HG02973 (cell line): ENCODE results near the gene ZG16.

Experiments
- ATAC-seq: cut with Tn5 transposase; IDR thresholded peaks from one replicate; pipeline ENCODE4 v1.9.1; 2021; ENCODE audit warnings: moderate library complexity; ENCODE audit not compliant: unreplicated experiment

ZG16 gene

DNA sequence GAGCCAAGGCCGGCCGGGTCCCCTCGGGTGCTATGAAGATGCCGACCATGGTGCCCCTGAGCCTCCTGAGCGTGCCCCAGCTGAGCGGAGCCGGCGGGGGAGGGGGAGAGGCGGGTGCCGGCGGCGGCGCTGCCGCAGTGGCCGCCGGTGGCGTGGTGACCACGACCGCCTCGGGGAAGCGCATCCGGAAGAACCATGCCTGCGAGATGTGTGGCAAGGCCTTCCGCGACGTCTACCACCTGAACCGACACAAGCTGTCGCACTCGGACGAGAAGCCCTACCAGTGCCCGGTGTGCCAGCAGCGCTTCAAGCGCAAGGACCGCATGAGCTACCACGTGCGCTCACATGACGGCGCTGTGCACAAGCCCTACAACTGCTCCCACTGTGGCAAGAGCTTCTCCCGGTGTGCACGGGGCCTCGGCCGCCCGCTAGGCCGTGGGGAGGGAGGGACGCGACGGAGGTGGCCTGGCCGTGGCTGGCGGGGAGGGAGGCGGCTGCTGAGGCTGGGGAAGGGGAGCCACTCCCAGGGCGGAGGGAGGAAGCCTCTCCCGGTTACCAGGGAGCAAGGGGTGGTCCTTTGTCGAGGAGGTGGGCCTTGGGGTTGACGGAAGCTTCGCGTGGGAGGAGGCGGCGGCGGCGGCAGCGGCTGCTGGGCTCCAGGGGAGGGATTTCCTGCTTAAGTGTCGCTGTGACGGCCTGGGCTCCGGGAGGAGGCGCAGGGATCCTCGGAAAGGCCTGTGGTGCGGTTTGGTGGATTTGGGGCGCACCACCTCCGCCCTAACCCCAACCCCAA, 29.6 kb downstream of the ZG16 start:
- no peak for ATAC-seq

DNA sequence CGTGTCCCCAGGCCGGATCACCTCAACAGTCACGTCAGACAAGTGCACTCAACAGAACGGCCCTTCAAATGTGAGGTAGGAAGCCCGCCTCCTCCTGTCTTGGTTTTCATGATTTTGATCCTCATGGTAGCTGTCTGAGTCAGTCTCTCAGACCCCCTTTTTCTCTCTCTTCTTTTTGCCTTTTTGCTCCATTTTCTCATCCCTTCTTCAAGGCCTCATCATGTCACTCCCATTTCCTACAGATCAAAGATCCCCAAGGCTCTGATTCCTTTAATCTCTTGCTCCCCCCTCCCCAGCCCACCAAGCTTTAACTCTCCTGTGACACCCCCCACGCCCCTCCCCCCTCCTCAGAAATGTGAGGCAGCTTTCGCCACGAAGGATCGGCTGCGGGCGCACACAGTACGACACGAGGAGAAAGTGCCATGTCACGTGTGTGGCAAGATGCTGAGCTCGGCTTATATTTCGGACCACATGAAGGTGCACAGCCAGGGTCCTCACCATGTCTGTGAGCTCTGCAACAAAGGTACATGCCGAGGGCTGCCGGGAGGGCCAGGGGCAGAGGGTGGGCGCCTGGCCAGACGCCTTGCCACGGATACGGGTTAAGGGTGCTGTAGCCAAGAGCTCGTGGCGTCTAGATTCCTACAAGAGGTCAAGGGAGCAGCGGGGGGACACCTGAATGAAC, 30.3 kb downstream of the ZG16 start:
- no peak for ATAC-seq

DNA sequence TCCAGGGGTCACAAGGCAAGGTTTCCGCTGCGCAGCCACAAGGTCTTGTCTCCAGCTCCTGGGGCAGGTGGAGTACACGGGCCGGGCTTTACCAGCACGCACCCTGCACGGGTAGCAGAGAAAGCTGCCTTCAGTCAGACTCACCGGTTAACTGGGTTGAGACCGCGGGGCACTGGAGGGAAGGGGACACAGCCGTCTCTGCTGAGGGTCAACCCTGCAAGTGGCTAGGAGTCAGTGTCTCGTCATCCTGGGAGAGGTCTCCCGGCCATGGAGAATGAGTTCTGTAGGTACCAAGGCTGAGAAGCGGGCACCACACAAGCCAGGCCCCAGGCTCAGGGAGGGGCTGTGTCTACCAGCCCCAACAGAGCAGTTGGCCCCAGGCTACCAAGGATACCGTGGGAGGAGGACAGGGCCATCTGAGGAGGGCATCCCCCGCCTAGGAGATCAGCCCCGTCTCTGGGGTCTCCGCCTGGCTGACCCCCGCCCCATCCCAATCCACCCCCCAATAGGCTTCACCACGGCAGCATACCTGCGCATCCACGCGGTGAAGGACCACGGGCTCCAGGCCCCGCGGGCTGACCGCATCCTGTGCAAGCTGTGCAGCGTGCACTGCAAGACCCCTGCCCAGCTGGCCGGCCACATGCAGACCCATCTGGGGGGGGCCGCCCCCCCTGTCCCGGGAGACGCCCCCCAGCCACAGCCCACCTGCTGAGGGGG, 31.1 kb downstream of the ZG16 start:
- ATAC-seq = no peak

DNA sequence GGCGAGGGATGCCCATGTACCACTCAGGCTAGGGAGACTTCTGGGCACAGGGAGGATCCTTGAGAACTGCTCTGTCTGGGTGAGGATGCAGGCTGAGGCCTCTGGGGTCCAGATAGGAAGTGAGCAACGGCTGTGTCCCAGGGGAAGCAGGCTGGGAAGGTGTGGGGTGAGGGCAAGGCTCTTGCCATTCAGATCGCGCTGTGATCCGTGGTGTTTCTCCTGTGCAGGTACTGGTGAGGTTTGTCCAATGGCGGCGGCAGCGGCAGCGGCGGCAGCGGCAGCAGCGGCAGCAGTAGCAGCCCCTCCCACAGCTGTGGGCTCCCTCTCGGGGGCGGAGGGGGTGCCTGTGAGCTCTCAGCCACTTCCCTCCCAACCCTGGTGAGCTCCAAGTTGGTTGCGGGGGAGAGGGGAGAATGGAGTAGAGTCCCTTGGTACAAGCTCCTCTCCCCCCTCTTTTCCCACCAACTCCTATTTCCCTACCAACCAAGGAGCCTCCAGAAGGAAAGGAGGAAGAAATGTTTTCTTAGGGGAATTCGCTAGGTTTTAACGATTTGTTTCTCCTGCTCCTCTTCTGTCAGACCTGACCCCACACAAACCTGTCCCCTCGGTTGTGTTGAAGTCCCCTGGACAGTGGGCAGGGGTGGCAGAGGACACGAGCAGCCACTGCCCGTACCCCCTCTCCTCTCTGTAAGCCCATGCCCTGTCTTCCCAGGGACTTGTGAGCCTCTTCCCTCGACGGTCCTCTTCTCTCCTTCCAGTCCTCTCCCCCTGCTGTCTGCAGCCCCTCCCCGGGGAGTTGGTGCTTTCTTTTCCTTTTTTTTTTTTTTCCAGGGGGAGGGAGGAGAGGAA, 32.0 kb downstream of the ZG16 start:
- ATAC-seq = no peak

DNA sequence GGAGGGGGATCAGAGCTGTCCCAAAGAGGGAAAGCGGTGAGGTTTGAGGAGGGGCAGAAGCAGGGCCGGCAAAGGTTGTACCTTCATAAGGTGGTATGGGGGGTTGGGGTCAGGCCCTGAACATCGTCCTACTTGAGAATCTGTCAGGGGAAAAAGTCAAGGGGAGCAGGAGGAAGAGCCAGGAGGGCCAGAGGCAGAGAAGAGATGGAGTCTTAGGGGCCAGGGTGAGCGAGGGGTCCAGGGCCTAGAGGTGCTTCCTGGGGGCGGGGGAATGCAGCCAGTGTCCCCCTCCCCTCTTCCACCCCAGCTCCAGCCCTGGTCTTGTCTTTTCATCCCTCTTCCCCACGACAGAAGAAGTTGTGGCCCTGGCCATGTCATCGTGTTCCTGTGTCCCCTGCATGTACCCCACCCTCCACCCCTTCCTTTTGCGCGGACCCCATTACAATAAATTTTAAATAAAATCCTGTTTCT, 32.7 kb downstream of the ZG16 start:
- ATAC-seq = no peak

DNA sequence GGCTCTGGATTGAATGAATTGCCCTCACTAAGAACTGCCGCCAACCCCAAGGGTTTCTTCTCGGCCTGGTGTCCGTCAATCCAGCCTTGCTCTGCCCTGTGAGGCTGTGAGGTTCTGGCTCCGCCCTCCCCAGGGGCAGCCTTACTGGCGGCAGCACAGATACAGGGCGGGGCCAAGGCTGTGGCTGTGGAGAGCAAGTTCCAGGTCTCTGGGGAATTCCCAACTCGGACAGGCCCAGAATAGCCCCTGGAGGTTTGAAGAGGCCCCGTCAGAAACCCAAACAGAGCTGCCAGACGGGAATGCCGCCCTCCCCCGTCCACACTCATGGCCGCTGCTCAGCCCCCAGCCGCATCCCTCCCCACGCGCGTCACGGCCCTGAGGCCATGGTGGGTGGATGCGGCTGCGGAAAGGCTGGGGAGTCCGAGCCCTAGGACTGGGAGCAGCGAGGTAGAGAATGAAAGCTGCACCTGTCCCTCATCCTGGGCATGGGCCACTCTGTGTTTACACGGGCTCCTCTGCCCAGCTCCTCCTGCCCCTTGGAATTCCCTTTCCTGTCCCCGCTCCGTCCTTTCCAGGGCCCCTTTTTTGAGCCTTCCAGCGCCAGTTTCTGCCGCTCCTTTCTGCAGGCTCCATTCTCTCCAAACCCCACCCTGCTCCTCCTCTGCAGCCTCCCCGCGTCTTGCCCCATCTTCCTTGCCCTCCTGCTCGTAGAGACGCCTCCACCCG, 33.3 kb downstream of the ZG16 start:
- ATAC-seq = no peak

DNA sequence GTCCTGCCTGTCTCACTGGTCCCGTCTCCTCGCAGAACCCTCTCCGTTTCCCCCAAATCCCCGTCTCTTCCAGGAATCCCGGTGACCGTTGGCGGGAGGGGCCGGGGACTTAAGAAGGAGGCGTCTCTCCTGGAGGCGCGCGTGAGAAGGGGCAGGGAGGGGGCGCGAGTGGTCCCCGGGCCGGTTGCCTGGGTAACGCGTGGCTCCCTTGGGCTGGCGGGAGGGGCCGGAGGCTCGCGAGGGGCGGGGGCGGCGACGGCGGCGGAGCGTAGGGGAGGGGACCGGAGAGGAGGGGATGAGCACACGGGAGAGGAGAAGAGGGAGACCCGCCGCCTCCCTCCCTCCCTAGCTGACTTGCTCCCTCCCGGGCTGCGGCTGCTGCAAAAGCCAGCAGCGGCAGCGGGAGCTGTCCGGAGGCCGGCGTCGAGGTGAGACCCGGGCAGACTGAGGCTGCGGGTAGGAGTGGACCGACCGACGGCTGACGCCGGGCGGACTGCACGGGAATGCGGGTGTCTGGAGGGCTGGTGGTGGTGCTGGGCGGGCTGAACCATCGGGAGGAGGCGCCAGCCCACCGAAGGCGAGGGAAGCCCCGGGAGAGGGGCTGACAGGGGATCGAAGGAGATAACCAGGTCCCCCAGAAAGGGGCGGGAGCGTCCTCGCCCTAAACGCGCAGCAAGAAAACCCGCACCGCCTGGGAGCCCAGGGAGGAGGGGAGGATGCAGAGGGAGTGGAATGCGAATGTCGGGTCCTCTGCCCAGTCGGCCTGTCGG, 34.0 kb downstream of the ZG16 start, which contains the start of gene PRRT2:
PRRT2 (plus strand) TSS at position 298 of the 770 bp plus-strand sequence. CDS start 862 bp downstream, outside the sequence.
- no peak for ATAC-seq

DNA sequence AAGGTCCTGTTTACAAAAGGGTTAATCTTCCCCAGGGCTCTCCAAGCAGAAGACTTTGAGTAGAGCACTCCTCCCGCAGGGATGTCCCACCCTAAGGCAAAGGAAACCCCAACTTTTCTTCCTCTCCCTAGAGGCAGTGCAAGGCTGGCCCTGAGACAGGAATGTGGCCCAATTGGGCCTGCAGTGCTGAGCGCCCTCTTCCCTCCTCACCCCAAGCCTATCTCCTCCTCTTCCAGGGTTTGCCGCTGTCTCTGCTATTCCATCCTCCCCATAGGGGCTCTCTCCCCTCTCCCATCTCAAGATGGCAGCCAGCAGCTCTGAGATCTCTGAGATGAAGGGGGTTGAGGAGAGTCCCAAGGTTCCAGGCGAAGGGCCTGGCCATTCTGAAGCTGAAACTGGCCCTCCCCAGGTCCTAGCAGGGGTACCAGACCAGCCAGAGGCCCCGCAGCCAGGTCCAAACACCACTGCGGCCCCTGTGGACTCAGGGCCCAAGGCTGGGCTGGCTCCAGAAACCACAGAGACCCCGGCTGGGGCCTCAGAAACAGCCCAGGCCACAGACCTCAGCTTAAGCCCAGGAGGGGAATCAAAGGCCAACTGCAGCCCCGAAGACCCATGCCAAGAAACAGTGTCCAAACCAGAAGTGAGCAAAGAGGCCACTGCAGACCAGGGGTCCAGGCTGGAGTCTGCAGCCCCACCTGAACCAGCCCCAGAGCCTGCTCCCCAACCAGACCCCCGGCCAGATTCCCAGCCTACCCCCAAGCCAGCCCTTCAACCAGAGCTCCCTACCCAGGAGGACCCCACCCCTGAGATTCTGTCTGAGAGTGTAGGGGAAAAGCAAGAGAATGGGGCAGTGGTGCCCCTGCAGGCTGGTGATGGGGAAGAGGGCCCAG, 34.9 kb downstream of the ZG16 start:
- ATAC-seq = no peak

DNA sequence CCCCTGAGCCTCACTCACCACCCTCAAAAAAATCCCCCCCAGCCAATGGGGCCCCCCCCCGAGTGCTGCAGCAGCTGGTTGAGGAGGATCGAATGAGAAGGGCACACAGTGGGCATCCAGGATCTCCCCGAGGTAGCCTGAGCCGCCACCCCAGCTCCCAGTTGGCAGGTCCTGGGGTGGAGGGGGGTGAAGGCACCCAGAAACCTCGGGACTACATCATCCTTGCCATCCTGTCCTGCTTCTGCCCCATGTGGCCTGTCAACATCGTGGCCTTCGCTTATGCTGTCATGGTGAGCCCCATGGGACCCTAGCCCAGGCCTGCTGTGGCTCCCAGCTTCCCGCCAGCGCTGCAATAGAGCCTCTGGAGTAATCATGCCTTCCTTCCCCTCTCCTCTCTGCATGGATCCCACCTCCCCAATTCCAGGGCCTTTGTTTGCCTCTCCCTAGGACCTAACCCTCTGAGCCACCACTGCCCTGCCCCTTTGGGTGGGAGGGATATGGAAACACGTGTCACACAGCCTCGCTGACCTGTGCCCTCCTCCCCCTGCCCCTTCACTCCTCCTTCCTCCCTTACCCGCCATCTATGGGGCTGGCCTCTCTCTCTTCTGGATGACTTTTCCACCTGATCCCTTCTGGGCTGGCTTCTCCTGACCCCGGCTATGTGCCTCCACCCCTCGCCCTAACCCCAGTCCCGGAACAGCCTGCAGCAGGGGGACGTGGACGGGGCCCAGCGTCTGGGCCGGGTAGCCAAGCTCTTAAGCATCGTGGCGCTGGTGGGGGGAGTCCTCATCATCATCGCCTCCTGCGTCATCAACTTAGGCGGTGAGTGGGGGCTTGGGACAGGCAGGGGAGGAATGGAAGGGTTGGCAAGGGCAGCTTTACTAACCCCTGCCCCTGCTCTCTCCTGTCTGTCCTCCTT, 35.8 kb downstream of the ZG16 start:
- ATAC-seq = no peak

DNA sequence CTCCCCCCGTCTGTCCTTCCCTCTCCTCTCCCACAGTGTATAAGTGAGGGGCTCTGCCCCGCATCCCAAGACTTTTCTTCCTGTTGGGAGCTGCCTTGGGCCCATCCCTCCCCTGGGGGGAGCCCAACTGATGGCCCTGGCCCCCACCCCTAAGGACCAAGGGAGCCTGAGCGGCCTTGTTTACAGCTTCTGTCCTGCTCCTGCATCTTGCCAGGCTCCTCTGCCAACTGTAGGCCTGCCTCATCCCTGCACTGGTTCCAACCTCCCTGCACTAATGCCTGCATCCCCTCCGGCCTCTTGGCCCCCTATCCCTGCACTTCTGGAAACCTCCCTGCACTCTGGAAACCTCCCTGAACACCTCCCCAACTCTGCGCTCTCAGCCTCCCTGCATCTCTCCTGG, 36.5 kb downstream of the ZG16 start:
- no peak for ATAC-seq

DNA sequence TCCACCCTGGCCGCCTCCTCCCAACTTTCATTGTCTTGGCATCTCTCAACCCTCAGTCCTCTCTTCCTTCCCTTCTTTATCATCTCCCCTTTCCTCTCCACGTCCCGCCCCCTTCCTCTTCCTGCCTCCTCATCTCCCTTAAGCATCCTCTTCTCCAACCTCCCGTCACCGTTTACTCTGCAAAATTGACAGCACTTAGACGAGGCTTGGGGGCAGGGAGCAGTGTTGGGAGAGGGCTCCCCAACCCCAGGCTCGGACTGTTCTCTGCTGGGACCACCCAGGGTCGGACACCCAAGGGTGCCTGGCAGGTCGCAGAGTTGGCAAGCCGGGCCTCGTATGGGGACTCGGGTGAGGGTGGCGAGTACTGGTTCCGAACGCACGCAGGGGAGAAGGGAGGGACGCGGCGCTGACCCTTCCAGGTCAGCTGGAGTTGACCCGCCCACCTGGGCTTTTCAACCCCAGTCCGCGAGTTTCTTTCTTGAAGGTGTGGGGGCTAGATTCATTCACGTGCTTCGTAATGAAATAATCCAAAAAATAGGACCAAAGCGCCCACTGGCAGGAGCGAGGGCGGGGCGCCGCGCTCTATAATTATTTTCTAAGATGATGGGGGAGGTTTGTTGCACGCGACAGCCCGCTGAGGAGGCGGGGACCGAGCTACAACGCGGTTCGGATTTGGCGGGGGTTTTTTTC, 37.1 kb downstream of the ZG16 start:
- no peak for ATAC-seq

DNA sequence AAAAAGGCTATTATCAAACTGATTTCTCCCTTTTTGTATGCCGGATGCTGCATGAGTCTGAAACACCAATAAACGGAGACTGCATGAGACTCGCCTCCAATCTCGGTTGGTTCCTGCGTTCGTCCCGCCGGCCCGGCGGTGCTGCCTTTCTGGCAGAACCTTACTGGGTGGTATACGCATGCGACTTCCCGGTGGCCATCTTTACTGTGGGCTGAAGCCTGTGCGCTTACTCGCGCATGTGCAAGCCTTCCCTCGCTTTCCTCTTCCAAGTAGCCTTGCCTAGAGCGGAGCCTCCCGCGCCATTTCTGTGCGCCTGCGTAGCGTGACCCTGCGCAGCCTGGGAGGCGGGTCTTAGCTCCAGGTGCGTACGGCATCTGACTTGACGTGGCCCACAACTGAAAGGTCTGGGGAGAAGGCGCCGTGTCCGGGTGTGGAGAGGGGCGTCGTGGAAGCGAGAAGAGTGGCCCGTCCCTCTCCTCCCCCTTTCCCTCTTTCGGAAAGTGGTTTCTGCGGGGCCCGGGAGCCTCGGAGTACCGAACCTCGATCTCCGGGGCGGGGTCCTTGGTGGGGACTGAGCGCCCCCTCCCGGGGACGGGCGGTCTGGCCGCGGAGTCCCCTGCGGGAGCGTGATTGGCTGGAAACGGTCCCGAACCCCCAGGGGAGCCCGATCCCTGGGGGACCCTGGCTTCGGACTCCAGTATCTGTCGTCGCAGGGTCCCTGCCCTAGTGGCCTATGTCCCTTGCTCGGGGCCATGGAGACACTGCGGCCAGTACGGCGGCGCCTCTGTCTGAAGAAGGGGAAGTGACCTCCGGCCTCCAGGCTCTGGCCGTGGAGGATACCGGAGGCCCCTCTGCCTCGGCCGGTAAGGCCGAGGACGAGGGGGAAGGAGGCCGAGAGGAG, 38.0 kb downstream of the ZG16 start, which contains the start of gene PAGR1:
PAGR1 (plus strand) TSS at position 360 of the 901 bp plus-strand sequence; CDS start at position 734, 374 bp downstream.
- ATAC-seq = peak; percentile 43

DNA sequence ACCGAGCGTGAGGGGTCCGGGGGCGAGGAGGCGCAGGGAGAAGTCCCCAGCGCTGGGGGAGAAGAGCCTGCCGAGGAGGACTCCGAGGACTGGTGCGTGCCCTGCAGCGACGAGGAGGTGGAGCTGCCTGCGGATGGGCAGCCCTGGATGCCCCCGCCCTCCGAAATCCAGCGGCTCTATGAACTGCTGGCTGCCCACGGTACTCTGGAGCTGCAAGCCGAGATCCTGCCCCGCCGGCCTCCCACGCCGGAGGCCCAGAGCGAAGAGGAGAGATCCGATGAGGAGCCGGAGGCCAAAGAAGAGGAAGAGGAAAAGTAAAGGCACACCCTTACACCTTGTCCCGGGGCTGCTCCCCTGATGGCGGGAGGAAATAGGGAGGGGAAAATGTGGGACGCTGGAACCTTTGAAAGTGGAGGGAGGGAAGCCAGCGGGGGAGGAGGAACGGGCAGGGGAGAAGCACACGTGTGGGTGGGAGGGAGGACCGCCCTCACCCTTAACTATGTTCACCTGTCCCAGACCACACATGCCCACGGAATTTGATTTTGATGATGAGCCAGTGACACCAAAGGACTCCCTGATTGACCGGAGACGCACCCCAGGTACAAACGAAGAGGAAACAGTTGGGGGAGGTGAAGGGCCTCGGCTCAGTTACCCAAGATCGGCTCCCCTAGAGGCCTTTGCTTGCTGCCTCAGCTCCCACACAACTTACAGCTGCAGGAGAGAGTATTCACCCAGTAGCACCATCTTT, 38.8 kb downstream of the ZG16 start:
- ATAC-seq = peak; percentile 3

DNA sequence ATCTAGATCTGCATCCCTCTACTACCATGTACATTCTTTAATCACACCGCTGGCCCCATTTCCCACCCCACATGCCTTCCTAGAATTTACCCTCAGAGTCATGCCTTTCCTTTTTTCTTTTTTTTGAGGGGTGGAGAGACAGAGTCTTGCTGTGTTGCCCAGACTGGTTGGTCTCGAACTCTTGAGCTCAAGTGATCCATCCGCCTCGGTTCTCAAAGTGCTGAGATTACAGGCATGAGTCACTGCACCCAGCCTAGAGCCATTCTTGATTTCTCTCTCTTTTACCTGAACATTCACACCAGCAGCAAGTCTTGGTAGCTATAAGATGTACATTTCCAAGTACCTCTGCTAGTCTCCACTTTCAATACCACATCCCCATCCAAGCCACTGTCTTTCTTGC, 40.0 kb downstream of the ZG16 start:
- ATAC-seq = no peak

DNA sequence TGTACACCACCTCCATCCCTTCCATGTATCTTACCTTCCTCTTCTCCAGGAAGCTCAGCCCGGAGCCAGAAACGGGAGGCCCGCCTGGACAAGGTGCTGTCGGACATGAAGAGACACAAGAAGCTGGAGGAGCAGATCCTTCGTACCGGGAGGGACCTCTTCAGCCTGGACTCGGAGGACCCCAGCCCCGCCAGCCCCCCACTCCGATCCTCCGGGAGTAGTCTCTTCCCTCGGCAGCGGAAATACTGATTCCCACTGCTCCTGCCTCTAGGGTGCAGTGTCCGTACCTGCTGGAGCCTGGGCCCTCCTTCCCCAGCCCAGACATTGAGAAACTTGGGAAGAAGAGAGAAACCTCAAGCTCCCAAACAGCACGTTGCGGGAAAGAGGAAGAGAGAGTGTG, 41.5 kb downstream of the ZG16 start:
- ATAC-seq = no peak
